Type B pancreatic cell (in vitro differentiated cells): ENCODE measurements around the gene VSIG2. TPM values are rescaled to one million over a fixed set of nuclear protein-coding genes. Genes with fewer than 3 reads are reported as not detected.

ENCODE experiments used
- DNase-seq: peaks from one replicate; pipeline ENCODE4 v3.0.0; 2021; ENCODE audit warnings: mixed read lengths; ENCODE audit not compliant: unreplicated experiment; ENCODE audit errors: extremely low spot score
- H3K27ac Mint-ChIP-seq: 2 replicates; pipeline ENCODE4 v1.8.0; 2021; ENCODE audit warnings: mild to moderate bottlenecking, mixed read lengths
- H3K27me3 Mint-ChIP-seq: 2 replicates; pipeline ENCODE4 v1.8.0; 2021; ENCODE audit warnings: mixed read lengths
- H3K36me3 Mint-ChIP-seq: 2 replicates; pipeline ENCODE4 v1.8.0; 2021; ENCODE audit warnings: mixed read lengths
- H3K4me1 Mint-ChIP-seq: one replicate; pipeline ENCODE4 v1.8.0; 2021; ENCODE audit warnings: mixed read lengths; ENCODE audit not compliant: unreplicated experiment
- H3K4me3 Mint-ChIP-seq: 2 replicates; pipeline ENCODE4 v1.8.0; 2021; ENCODE audit warnings: mild to moderate bottlenecking, mixed read lengths
- H3K9me3 Mint-ChIP-seq: 2 replicates; pipeline ENCODE4 v1.8.0; 2021; ENCODE audit warnings: mixed read lengths
- CTCF ChIP-seq: fragments of 200-600 bp; sonication (generic); conservative IDR thresholded peaks from 2 replicates; pipeline ENCODE4 v1.5.0; 2021; ENCODE audit warnings: antibody characterized with exemption, mild to moderate bottlenecking
- total RNA-seq: library from RNA; stranded (reverse); gene quantifications from 2 replicates; pipeline ENCODE4 v1.2.1, GENCODE V29; 2021; ENCODE audit warnings: low replicate concordance

VSIG2 gene
- total RNA-seq, 1 donor from 2014 or later: 14.8 TPM

DNA sequence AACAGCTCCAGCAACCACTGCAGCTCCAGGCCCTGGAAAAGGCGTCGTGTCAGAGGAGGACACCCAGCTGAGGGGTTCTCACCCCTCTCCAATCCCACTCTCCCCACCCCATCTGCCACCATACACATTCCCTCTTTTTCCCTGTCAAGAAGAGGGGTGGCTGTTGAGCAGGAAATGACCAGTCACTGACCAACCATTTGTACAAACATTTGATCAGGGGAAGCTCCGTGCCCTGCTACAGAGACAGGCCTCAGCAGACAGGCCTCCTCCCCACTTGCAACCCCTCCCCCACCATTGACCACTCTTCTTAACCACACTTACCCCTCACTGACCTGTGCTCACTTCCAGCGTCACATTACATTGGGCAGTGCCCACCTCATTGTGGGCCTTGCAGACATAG, 2.3 kb upstream of the VSIG2 start:
- no peak overlapping the region for H3K27ac Mint-ChIP-seq
- no peaks in the 10 kb centered on the region for H3K36me3 Mint-ChIP-seq
- H3K4me1 Mint-ChIP-seq: peaks cover 12% of the 10 kb centered on the region
- TF ChIP-seq CTCF: no peak
- H3K4me3 Mint-ChIP-seq: no peak overlapping the region
- H3K9me3 Mint-ChIP-seq: no peaks in the 10 kb centered on the region
- peaks cover 78% of the 10 kb centered on the region for H3K27me3 Mint-ChIP-seq
- DNase-seq: no peak

DNA sequence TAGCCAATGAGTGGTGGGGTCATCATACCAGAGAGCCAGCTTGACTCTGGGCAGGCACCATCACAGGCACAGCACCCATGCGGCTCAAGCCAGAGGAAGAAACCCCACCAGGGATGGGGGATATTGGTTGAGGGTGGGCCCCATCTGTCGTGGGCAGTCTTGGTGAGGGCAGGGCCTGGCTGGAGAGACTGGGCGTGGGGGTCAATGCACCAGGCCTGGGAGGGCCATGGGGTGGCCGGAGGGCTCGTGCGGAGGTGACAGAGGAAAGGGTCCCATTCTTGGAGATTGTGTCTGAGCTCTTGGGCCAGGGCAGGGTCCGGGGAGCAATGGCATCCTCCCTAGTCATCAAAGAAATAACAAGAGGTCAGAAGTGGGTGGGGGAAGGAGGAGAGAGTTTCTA, 1.6 kb upstream of the VSIG2 start:
- DNase-seq: no peak
- no peak overlapping the region for H3K4me3 Mint-ChIP-seq
- no peaks in the 10 kb centered on the region for H3K9me3 Mint-ChIP-seq
- peaks cover 10% of the 10 kb centered on the region for H3K4me1 Mint-ChIP-seq
- no peaks in the 10 kb centered on the region for H3K36me3 Mint-ChIP-seq
- H3K27ac Mint-ChIP-seq: no peak overlapping the region
- H3K27me3 Mint-ChIP-seq: peaks cover 78% of the 10 kb centered on the region
- TF ChIP-seq CTCF: no peak

DNA sequence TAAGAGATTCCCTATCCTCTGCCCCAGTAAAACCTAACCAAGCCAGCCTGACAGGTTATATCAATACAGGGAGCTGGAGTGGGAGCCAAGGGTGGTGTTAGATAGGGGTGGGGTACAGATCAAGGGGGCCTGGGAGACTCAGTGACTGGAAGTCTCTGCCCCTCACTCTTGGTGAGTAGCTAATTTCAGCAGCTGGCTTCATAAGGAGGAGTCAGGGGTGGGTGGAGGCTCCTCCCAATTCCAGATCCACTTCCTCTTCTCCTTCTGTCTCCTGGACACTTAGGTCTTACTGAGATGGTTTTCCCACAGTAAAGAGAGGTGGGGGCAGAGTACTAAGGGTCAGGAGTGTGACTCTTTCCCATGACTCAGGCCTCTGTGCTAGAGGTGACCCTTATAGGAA, 1.1 kb upstream of the VSIG2 start:
- TF ChIP-seq CTCF: no peak
- DNase-seq: no peak
- Mint-ChIP-seq H3K27me3 (peaks cover 78% of the 10 kb centered on the region), H3K27ac (no peak overlapping the region), H3K9me3 (no peaks in the 10 kb centered on the region), H3K36me3 (no peaks in the 10 kb centered on the region), H3K4me1 (peaks cover 6% of the 10 kb centered on the region), H3K4me3 (no peak overlapping the region)

GRCh38 chr11:124752471-124753102, 532 bp upstream of the VSIG2 start:
- no peak overlapping the region for H3K4me3 Mint-ChIP-seq
- H3K27ac Mint-ChIP-seq: no peak overlapping the region
- TF ChIP-seq CTCF: no peak
- no peak for DNase-seq
- peaks cover 78% of the 10 kb centered on the region for H3K27me3 Mint-ChIP-seq
- no peaks in the 10 kb centered on the region for H3K36me3 Mint-ChIP-seq
- peaks cover 4% of the 10 kb centered on the region for H3K4me1 Mint-ChIP-seq
- H3K9me3 Mint-ChIP-seq: no peaks in the 10 kb centered on the region

DNA sequence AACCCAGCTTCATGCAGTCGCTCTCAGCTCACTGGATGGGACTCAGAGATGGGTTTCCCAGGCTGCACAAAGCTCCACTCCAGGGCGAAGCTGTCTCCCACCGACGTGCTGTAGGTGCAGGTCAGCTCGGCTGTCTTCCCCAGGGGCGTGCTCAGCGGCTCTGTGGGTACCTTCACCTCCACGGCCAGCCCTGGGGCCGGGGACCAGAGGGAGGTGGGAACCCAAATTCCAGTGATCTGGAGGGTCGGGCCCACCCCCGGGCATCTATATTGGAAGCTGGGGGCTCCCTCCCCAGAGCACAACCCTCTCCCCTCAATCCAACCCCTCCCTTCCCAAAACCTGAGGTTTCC, 689 bp downstream of the VSIG2 start:
- Mint-ChIP-seq H3K27me3 (peaks cover 78% of the 10 kb centered on the region), H3K9me3 (no peaks in the 10 kb centered on the region), H3K36me3 (no peaks in the 10 kb centered on the region), H3K4me3 (no peak overlapping the region), H3K4me1 (peaks cover 9% of the 10 kb centered on the region), H3K27ac (no peak overlapping the region)
- no peak for DNase-seq
- TF ChIP-seq CTCF: no peak

DNA sequence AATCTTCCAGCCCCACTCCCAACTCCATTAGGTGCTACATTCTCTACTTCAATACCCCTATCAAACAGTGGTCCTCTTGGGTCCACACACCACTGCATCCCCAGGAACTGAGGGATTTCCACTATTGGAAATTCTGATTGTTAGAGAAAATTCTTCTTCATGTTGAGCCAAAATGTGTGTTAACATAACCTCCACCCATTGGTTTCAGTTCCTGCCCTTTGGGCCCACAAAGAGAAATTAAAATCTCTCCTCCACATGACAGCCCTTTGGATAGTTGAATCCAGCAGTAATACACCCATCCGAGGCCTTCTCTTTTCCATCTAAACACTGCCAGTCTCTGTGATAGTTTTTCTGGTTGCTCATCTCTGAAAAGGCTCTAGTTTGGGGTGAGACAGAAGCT, 2.1 kb downstream of the VSIG2 start:
- H3K27ac Mint-ChIP-seq: peak overlapping the region; percentile 30
- H3K27me3 Mint-ChIP-seq: peaks cover 82% of the 10 kb centered on the region
- TF ChIP-seq CTCF: no peak
- no peak for DNase-seq
- no peaks in the 10 kb centered on the region for H3K9me3 Mint-ChIP-seq
- H3K4me1 Mint-ChIP-seq: peaks cover 15% of the 10 kb centered on the region
- H3K36me3 Mint-ChIP-seq: no peaks in the 10 kb centered on the region
- no peak overlapping the region for H3K4me3 Mint-ChIP-seq
